Suprapubic skin (tissue), 4 donors: Measurements from ENCODE around the gene SLC13A5. TPM values are rescaled to one million over a fixed set of nuclear protein-coding genes. Genes with fewer than 3 reads are reported as not detected.
"Not testable (repeated sequence)": the region's sequence is repeated elsewhere in the genome, so short reads cannot be mapped to it uniquely, and the experiment has no call there.

Experiments
- DNase-seq, 2 donors: peaks; one replicate each; pipeline ENCODE4 v3.0.0-alpha.2; 2019; ENCODE audit warnings: low spot score in 2 of 2
- H3K27ac ChIP-seq: fragments of 200-600 bp; sonication (generic); one replicate; pipeline ENCODE4 v1.5.1; 2019
- H3K27me3 ChIP-seq: fragments of 200-600 bp; sonication (generic); one replicate; pipeline ENCODE4 v1.5.1; 2019
- H3K36me3 ChIP-seq: fragments of 200-600 bp; sonication (generic); one replicate; pipeline ENCODE4 v1.5.1; 2019
- H3K4me1 ChIP-seq: fragments of 200-600 bp; sonication (generic); one replicate; pipeline ENCODE4 v1.5.1; 2019
- H3K4me3 ChIP-seq: fragments of 200-600 bp; sonication (generic); one replicate; pipeline ENCODE4 v1.5.1; 2019; ENCODE audit warnings: mild to moderate bottlenecking
- H3K9me3 ChIP-seq: fragments of 200-600 bp; sonication (generic); one replicate; pipeline ENCODE4 v1.5.1; 2019
- EP300 ChIP-seq: sonication (generic); formaldehyde crosslinking; IDR thresholded peaks from one replicate; pipeline ENCODE4 v1.6.1; 2017; ENCODE audit warnings: antibody characterized with exemption
- POLR2A ChIP-seq, 2 donors: fragments of 450-650 bp; IDR thresholded peaks; one replicate each; pipeline ENCODE4 v1.6.1; 2017; ENCODE audit warnings: antibody characterized with exemption in 2 of 2, mild to moderate bottlenecking in 2 of 2, moderate library complexity in 2 of 2
- POLR2AphosphoS5 ChIP-seq, 3 donors: sonication (generic); formaldehyde crosslinking; IDR thresholded peaks; one replicate each; pipeline ENCODE4 v1.6.1; 2017; ENCODE audit warnings: antibody characterized with exemption in 3 of 3
- WGBS: methylation state at CpG from one replicate; pipeline ENCODE4 v1.1.5; 2018; 5-methylcytosine and 5-hydroxymethylcytosine counted together
- total RNA-seq, 4 donors: library from RNA; depleted of rRNA; stranded (reverse); fragments of >200 nt; gene quantifications; one replicate each; pipeline ENCODE4 v1.1.0, GENCODE V29; 2016
- TF ChIP-seq, protein P1 (sequence below), 2 donors: fragments of 200-600 bp in 1 of 2; fragments of 450-650 bp in 1 of 2; sonication (generic) in 1 of 2; IDR thresholded peaks; one replicate each; pipeline ENCODE4 v1.5.1; 2016 to 2019; ENCODE audit warnings: antibody characterized with exemption in 2 of 2, mild to moderate bottlenecking in 1 of 2, moderate library complexity in 1 of 2

Gene SLC13A5
- total RNA-seq, 4 donors from 2014 or later: 0.72 TPM; not detected in 3

DNA sequence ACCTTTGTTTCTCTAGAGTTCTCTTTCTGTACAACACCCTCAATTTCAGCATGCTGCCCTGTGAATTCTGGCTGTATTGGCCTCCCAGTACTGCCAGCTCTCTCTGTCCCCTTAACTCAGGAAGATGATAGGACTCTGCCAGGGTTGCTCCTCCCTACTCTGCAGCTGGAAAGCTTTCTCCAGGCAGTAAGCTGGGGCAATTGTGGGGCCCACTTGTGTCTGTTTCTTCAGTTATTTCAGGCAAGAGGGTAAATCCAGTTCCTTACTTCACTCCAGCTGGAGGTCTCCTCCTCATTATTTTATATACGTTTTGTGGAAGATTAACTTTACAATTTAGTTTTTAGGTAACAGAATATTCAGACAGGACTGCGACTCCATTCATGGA is 51.7 kb downstream of the SLC13A5 start:
- peaks cover 9% of the 10 kb centered on the region for H3K4me1 ChIP-seq
- TF ChIP-seq EP300 (no peak), POLR2A (IDR thresholded peaks at IDR 0.05) (no peak), POLR2AphosphoS5 (IDR thresholded peaks at IDR 0.05) (no peak)
- TF ChIP-seq, protein P1, sequence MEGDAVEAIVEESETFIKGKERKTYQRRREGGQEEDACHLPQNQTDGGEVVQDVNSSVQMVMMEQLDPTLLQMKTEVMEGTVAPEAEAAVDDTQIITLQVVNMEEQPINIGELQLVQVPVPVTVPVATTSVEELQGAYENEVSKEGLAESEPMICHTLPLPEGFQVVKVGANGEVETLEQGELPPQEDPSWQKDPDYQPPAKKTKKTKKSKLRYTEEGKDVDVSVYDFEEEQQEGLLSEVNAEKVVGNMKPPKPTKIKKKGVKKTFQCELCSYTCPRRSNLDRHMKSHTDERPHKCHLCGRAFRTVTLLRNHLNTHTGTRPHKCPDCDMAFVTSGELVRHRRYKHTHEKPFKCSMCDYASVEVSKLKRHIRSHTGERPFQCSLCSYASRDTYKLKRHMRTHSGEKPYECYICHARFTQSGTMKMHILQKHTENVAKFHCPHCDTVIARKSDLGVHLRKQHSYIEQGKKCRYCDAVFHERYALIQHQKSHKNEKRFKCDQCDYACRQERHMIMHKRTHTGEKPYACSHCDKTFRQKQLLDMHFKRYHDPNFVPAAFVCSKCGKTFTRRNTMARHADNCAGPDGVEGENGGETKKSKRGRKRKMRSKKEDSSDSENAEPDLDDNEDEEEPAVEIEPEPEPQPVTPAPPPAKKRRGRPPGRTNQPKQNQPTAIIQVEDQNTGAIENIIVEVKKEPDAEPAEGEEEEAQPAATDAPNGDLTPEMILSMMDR (IDR thresholded peaks at IDR 0.05): no peak
- H3K9me3 ChIP-seq: no peaks in the 10 kb centered on the region
- DNase-seq: peak in 1 of 2 donors; percentile 5
- peaks cover 21% of the 10 kb centered on the region for H3K27me3 ChIP-seq
- H3K4me3 ChIP-seq: no peak overlapping the region
- H3K36me3 ChIP-seq: no peaks in the 10 kb centered on the region
- H3K27ac ChIP-seq: no peak overlapping the region
- 77% methylated on average over 2 of the region's 2 CpGs for WGBS

DNA sequence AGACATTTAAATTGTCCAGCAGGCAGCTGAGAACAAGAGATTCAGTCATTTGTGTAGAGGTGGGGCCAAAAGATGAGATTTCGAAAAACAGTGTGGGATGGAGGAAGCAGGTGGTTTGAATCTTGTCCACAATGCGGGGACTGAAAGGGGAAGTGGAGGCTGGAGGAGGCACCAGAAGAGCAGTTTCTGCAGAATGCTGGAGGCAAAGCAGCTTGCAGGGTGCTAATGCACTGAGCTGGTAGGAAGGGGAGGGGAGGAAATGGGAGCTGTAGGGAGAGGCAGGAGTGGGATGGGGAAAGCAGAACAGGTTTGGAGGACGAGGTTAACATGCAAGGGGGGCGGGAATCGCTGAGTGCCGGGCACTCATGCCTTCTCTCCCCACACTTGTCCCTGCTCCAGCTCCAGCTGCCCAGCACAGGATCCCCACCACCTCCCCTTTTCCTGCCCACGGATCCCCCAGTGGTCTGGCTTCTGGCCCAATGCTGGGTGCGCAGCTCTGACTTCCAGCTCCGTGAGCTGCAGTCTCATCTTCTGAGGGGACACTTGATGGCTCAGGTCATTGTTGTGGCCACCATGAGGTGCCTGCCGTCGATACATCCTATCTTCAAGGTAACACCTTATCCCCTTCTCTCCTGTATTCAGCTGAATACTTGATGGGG is 52.2 kb downstream of the SLC13A5 start:
- H3K27me3 ChIP-seq: peaks cover 21% of the 10 kb centered on the region
- DNase-seq: peak in 1 of 2 donors; percentile 34
- whole genome bisulfite sequencing: 43% methylated on average over 11 of the region's 11 CpGs
- H3K36me3 ChIP-seq: no peaks in the 10 kb centered on the region
- TF ChIP-seq, protein P1 (IDR thresholded peaks at IDR 0.05): no peak
- TF ChIP-seq POLR2A (IDR thresholded peaks at IDR 0.05): no peak
- TF ChIP-seq EP300: no peak
- no peaks in the 10 kb centered on the region for H3K9me3 ChIP-seq
- no peak overlapping the region for H3K27ac ChIP-seq
- no peak overlapping the region for H3K4me3 ChIP-seq
- H3K4me1 ChIP-seq: peaks cover 9% of the 10 kb centered on the region

DNA sequence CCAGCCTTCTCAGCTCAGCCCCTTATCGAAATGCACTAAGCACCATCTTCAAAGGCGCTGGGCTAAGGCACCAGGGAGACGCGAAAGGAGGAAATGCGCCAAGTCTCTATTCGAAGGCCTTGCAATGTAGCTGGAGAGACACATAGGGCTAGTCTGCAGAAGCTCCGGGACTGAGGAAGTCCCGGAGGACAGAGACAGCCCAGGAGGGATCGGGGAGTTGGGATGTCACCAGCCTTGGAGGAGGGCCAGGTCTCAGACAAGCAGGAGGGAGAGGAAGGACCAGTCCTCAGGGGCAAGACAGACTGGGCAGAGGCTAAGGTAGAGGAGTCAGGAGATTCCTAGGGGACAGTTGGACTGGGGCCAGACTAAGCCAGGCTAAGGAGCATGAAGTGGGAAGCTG is 53.1 kb downstream of the SLC13A5 start:
- peaks cover 25% of the 10 kb centered on the region for H3K27me3 ChIP-seq
- H3K9me3 ChIP-seq: no peaks in the 10 kb centered on the region
- no peak overlapping the region for H3K27ac ChIP-seq
- WGBS: 82% methylated on average over 9 of the region's 9 CpGs
- H3K4me1 ChIP-seq: peaks cover 15% of the 10 kb centered on the region
- H3K36me3 ChIP-seq: no peaks in the 10 kb centered on the region
- no peak overlapping the region for H3K4me3 ChIP-seq
- TF ChIP-seq EP300 (no peak), POLR2A (IDR thresholded peaks at IDR 0.05) (no peak), POLR2AphosphoS5 (IDR thresholded peaks at IDR 0.05) (no peak)
- TF ChIP-seq, protein P1 (IDR thresholded peaks at IDR 0.05): no peak
- DNase-seq: no peak

DNA sequence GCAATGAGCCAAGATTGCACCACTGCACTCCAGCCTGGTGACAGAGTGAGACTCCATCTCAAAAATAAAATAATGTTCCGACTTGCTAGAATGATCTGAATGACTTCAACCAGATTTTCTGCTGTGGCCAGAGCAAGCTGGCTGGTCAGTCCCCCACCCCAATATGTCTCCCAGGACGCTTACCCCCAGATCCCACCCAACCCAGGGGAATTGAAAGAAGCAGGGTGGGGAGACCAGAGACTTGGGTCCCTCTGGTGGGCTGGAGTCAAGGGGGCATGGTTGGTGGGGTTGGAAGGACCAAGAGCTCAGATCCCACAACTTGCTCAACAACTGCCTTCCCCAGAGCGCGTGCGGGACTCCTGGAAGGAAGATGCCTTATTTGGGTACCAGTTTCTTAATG is 54.8 kb downstream of the SLC13A5 start:
- not testable (repeated sequence) for H3K36me3 ChIP-seq, H3K9me3 ChIP-seq, H3K4me3 ChIP-seq, H3K27ac ChIP-seq, DNase-seq
- peaks cover 27% of the 10 kb centered on the region for H3K4me1 ChIP-seq
- 91% methylated on average over 2 of the region's 5 CpGs for WGBS
- peaks cover 31% of the 10 kb centered on the region for H3K27me3 ChIP-seq

DNA sequence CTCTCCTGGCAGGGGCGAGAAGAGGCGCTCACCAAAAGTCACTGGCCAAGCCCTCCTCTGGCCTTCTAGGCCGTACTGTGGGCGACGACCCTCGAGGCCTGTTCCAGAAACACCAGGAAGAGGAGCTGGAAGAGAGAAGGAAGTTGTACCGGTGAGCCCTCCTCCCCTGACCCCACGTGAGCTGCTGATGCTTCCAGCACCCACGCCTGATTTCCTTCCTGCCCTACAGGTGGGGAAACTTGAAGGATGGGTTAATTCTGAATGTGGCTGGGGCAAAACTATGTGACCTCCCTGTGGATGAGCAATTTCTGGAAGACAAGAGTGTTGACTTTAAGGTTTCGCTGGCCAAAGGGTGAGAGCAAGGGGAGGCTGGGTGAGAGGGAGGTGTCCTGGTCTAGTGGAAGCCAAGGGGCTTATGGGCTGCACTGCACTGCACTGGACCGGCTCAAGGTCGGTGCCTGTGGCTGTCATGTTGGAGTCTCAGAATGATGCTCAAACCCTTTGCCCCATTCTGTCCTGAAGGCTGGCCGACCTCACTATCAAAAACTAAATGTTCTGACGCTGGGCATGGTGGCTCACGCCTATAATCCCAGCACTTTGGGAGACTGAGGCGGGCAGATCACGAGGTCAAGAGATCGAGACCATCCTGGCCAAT is 55.4 kb downstream of the SLC13A5 start:
- no peak for DNase-seq
- peaks cover 31% of the 10 kb centered on the region for H3K27me3 ChIP-seq
- TF ChIP-seq POLR2AphosphoS5 (IDR thresholded peaks at IDR 0.05) (no peak), EP300 (no peak), POLR2A (IDR thresholded peaks at IDR 0.05) (no peak)
- TF ChIP-seq, protein P1 (IDR thresholded peaks at IDR 0.05): no peak
- H3K36me3 ChIP-seq: no peaks in the 10 kb centered on the region
- no peaks in the 10 kb centered on the region for H3K9me3 ChIP-seq
- no peak overlapping the region for H3K27ac ChIP-seq
- peak overlapping the region; percentile 42 for H3K4me3 ChIP-seq
- H3K4me1 ChIP-seq: peaks cover 32% of the 10 kb centered on the region
- WGBS: 71% methylated on average over 12 of the region's 18 CpGs

DNA sequence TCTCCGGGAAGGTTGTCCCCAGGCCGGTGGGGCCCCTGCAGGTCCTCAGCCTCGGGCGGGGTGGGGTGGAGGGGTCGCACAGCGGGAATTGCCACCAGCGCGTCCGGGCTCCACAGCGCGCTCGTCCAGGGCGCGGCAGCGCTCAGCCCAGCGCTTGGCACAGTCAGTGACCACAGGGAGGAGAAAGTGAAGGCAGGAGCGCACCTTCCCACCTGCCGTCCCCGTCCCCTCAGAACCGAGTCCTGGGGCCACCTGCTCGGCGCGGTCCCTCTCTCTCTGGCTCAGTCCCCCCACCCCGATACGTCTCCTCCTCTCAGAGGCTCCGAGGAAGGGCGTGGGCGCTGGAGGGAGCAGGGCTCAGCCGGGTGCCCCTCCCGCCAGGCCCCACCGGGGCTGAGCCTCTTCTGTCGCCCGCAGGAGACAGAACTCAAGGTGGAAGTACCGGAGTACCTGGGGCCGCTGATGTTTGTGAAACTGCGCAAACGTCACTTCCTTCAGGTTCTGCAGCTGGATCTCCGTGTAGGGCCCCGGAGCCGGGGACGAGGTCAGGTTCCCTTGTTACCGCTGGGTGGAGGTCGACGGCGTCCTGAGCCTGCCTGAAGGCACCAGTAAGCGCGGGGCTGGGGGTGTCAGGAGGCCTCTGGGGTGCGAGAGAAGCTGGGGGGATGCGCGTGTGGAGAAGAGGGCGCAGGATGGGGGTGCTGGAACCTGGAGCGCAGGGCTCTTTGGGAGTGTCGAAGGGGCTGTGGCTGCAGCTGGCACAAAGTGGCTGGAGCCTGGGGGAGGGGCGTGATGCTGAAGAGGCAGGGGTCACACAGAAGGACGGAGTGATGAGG is 56.2 kb downstream of the SLC13A5 start:
- Histone ChIP-seq H3K4me1 (peaks cover 40% of the 10 kb centered on the region), H3K4me3 (peak overlapping the region; percentile 42), H3K27me3 (peaks cover 31% of the 10 kb centered on the region)
- 9% methylated on average over 16 of the region's 55 CpGs for WGBS
- H3K27ac ChIP-seq, DNase-seq, H3K9me3 ChIP-seq, H3K36me3 ChIP-seq: not testable (repeated sequence)

DNA sequence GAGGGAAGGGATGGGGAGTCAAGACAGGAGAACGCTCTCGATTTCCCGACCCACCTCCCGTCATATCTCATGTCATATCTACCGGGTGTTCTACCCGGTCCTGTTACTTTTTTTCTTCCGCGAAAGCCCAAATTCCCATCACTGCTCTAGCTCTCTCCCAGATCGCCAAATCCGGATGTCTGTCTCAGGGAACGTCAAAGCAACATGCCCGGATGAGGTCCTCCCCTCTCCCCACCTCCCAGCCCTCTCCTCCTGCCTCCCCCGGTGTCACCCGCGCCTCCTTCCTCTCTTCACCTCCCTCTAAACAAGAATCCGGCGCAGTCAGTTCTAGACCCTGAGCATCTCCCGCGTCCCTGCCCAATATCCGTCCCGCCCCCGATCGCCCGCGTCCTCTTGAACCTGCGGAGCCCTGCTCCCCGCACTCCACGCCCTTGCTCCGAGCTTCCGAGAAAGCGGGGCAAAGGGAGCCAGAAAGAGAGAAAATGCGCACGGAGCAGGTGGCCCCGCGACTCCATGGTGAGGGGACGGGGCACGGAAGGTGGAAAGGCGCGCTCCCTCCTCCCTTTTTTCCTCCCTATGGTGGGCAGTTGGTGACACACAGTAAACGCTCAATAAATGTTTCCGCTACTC is 57.3 kb downstream of the SLC13A5 start:
- WGBS: 5% methylated on average over 19 of the region's 41 CpGs
- peaks cover 45% of the 10 kb centered on the region for H3K4me1 ChIP-seq
- not testable (repeated sequence) for H3K9me3 ChIP-seq, H3K36me3 ChIP-seq, DNase-seq
- H3K27ac ChIP-seq: peak overlapping the region; percentile 74
- peak overlapping the region; percentile 42 for H3K4me3 ChIP-seq
- H3K27me3 ChIP-seq: peaks cover 31% of the 10 kb centered on the region
